PFSK-1 (cell line): ENCODE measurements around the gene PPFIA4.

Experiments used
- FOXP2 ChIP-seq: optimal IDR thresholded peaks from 2 replicates; pipeline ENCODE3; 2011; ENCODE audit warnings: borderline replicate concordance, control low read depth, inconsistent platforms; ENCODE audit not compliant: insufficient read depth; ENCODE audit errors: extremely low read length, extremely low read depth
- POLR2AphosphoS5 ChIP-seq: IDR thresholded peaks from 2 replicates; pipeline ENCODE4 v1.6.1; 2012; ENCODE audit warnings: low read depth, mild to moderate bottlenecking, control low read depth, low read length, moderate library complexity
- SIN3A ChIP-seq: IDR thresholded peaks from 2 replicates; pipeline ENCODE4 v1.6.1; 2012; ENCODE audit warnings: mild to moderate bottlenecking, low read length, moderate library complexity, borderline replicate concordance; ENCODE audit not compliant: insufficient read depth
- TAF1 ChIP-seq: IDR thresholded peaks from 2 replicates; pipeline ENCODE4 v1.6.1; 2012; ENCODE audit warnings: low read length, control low read depth, borderline replicate concordance; ENCODE audit not compliant: insufficient read depth
- TF ChIP-seq, protein P1 (sequence below), 2 experiments: IDR thresholded peaks; 2 replicates each; pipeline versions ENCODE4 v1.6.1 to v1.8.0; 2011 to 2012; ENCODE audit warnings: low read depth in 2 of 2, low read length in 2 of 2, control low read depth in 1 of 2, inconsistent platforms in 1 of 2, mild to moderate bottlenecking in 1 of 2, moderate library complexity in 1 of 2; ENCODE audit not compliant: insufficient read depth in 1 of 2

The PPFIA4 gene

DNA sequence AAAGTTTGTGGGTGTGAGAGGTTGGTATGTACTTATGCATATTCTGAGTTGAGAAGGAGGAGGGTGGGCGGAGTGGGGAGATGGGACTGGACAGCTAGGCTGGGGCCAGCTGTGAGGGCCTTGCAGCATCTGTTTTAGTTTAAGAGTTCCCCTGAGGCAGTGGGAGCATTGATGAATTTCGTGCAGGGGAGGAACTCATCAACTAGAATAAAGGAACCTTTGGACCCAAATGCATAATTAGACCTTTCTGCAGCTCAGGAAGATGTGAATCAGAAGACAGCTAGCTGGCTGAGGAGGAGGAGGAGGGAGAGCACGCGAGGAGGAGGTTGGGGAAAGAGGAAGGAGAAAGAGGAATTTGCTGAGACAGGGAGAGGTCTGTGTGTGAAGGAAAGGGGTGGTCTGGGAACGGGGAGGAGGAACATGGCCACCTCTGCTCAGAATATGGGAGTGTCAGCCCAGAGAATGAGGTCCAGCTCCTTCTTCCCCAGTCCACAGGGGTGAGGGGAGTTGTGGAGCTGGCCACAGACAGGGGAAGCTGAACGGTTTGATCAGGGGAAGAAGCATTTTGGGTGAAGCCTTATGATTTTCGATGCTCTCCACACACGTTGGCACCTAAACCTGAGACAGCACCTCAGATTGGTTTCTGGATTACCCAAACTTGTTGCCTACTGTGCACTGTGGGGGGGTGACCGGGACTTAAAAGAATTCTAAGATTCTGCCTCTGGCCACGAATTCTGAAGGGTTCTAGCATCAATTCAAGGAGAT, 31.8 kb downstream of the PPFIA4 start:
- TF ChIP-seq TAF1 (no peak), FOXP2 (no peak)

- TF ChIP-seq, protein P1, sequence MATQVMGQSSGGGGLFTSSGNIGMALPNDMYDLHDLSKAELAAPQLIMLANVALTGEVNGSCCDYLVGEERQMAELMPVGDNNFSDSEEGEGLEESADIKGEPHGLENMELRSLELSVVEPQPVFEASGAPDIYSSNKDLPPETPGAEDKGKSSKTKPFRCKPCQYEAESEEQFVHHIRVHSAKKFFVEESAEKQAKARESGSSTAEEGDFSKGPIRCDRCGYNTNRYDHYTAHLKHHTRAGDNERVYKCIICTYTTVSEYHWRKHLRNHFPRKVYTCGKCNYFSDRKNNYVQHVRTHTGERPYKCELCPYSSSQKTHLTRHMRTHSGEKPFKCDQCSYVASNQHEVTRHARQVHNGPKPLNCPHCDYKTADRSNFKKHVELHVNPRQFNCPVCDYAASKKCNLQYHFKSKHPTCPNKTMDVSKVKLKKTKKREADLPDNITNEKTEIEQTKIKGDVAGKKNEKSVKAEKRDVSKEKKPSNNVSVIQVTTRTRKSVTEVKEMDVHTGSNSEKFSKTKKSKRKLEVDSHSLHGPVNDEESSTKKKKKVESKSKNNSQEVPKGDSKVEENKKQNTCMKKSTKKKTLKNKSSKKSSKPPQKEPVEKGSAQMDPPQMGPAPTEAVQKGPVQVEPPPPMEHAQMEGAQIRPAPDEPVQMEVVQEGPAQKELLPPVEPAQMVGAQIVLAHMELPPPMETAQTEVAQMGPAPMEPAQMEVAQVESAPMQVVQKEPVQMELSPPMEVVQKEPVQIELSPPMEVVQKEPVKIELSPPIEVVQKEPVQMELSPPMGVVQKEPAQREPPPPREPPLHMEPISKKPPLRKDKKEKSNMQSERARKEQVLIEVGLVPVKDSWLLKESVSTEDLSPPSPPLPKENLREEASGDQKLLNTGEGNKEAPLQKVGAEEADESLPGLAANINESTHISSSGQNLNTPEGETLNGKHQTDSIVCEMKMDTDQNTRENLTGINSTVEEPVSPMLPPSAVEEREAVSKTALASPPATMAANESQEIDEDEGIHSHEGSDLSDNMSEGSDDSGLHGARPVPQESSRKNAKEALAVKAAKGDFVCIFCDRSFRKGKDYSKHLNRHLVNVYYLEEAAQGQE (IDR thresholded peaks at IDR 0.05; ENCODE audit: insufficient read depth in 1 of 2, low read depth in 2 of 2, low read length in 2 of 2), result no peak
- TF ChIP-seq POLR2AphosphoS5 (no peak), TAF1 (no peak), SIN3A (no peak), FOXP2 (no peak)
Observed at GRCh38 chr1:203058676-203058935, 32.3 kb downstream of the PPFIA4 start.

- TF ChIP-seq SIN3A (no peak), POLR2AphosphoS5 (no peak), TAF1 (no peak), FOXP2 (no peak)
- TF ChIP-seq, protein P1 (IDR thresholded peaks at IDR 0.05; ENCODE audit: insufficient read depth in 1 of 2, low read depth in 2 of 2, low read length in 2 of 2), result no peak
Observed at GRCh38 chr1:203059485-203059884, 33.2 kb downstream of the PPFIA4 start.

- no peak for TF ChIP-seq POLR2AphosphoS5
- TF ChIP-seq FOXP2, result no peak
- TF ChIP-seq TAF1, result no peak
- no peak for TF ChIP-seq SIN3A
- TF ChIP-seq, protein P1 (IDR thresholded peaks at IDR 0.05; ENCODE audit: insufficient read depth in 1 of 2, low read depth in 2 of 2, low read length in 2 of 2), result no peak
Observed at GRCh38 chr1:203060115-203060514, 33.8 kb downstream of the PPFIA4 start.

GRCh38 chr1:203063287-203063686, 37.0 kb downstream of the PPFIA4 start:
- TF ChIP-seq TAF1, result no peak
- TF ChIP-seq POLR2AphosphoS5, result no peak
- no peak for TF ChIP-seq SIN3A
- TF ChIP-seq FOXP2, result no peak
- TF ChIP-seq, protein P1 (IDR thresholded peaks at IDR 0.05; ENCODE audit: insufficient read depth in 1 of 2, low read depth in 2 of 2, low read length in 2 of 2), result no peak
